Activated CD8-positive, alpha-beta memory T cell treated with anti-CD3 and anti-CD28 coated beads for 36 hours (primary cell): Measurements from ENCODE around the gene VIM. TPM values are rescaled to one million over a fixed set of nuclear protein-coding genes. Genes with fewer than 3 reads are reported as not detected.

Source experiments
- CTCF ChIA-PET: fragments of 350-600 bp; sonication (Branson Sonifier 250); formaldehyde crosslinking; loops from one replicate; lab custom pipeline; 2021; ENCODE audit warnings: antibody characterized with exemption; lab: Charles Lee
- POLR2A ChIA-PET: fragments of 350-600 bp; sonication (Branson Sonifier 250); formaldehyde crosslinking; loops from one replicate; lab custom pipeline; 2021; ENCODE audit warnings: antibody characterized with exemption; lab: Charles Lee
- total RNA-seq, 2 experiments: library from RNA; stranded (reverse); gene quantifications; one replicate each; pipeline ENCODE4 v1.2.3, GENCODE V29; 2021

VIM gene
- total RNA-seq, 2 experiments from 2014 or later, result 845 to 860 TPM

- POLR2A ChIA-PET, result no interaction called here
These were observed 24.6 kb upstream of the VIM start for GRCh38 chr10:17203416-17203815.

GRCh38 chr10:17206210-17206709, 21.8 kb upstream of the VIM start:
- ChIA-PET CTCF (interaction anchor here (0.8 to 4.5 kb wide), 3 partner anchors 19 to 181 kb away, joined by 3 to 22 read pairs (median 3); partner anchors contain the start of gene VIM), POLR2A (interaction anchor here (1.0 to 1.8 kb wide), 4 partner anchors 9 to 32 kb away, joined by 3 to 17 read pairs (median 4); partner anchors contain the start of gene VIM)

More at GRCh38 chr10:17203416-17203815, 24.6 kb upstream of the VIM start:
- CTCF ChIA-PET, result interaction anchor here (3.6 kb wide), 1 partner anchor 26 kb away, joined by 23 read pairs; the partner anchor contains the start of gene VIM

GRCh38 chr10:17208476-17208875, 19.6 kb upstream of the VIM start:
- ChIA-PET POLR2A (no interaction called here), CTCF (interaction anchor here (0.7 to 4.5 kb wide), 2 partner anchors 22 to 365 kb away, joined by 3 to 22 read pairs; partner anchors contain the start of gene VIM)

- ChIA-PET POLR2A (no interaction called here), CTCF (interaction anchor here (0.7 to 4.5 kb wide), 2 partner anchors 21 to 366 kb away, joined by 3 to 22 read pairs; partner anchors contain the start of gene VIM)
These were observed 18.7 kb upstream of the VIM start for GRCh38 chr10:17209302-17209701.

GRCh38 chr10:17209881-17210280, 18.2 kb upstream of the VIM start:
- ChIA-PET CTCF (no interaction called here), POLR2A (no interaction called here)

GRCh38 chr10:17210361-17210760, 17.7 kb upstream of the VIM start:
- POLR2A ChIA-PET, result no interaction called here

GRCh38 chr10:17212802-17213221, 15.2 kb upstream of the VIM start:
- ChIA-PET CTCF (interaction anchor here (1.3 kb wide), 1 partner anchor 12 kb away, joined by 3 read pairs; no protein-coding TSS in a partner anchor), POLR2A (no interaction called here)

More at GRCh38 chr10:17210361-17210760, 17.7 kb upstream of the VIM start:
- CTCF ChIA-PET, result no interaction called here

- ChIA-PET CTCF (interaction anchor here (0.9 to 1.3 kb wide), 2 partner anchors 13 to 210 kb away, joined by 3 read pairs; no protein-coding TSS in a partner anchor), POLR2A (no interaction called here)
These were observed 14.2 kb upstream of the VIM start for GRCh38 chr10:17213646-17214349.

- ChIA-PET POLR2A (no interaction called here), CTCF (no interaction called here)
These were observed 13.5 kb upstream of the VIM start for GRCh38 chr10:17214526-17214925.

GRCh38 chr10:17214971-17215781, 12.9 kb upstream of the VIM start:
- ChIA-PET CTCF (interaction anchor here (1.6 kb wide), 1 partner anchor 15 kb away, joined by 4 read pairs; no protein-coding TSS in a partner anchor), POLR2A (interaction anchor here (0.6 to 1.7 kb wide), 3 partner anchors 9 to 103 kb away, joined by 3 to 5 read pairs (median 3); partner anchors contain the start of gene VIM)

- POLR2A ChIA-PET, result interaction anchor here (0.6 to 1.7 kb wide), 3 partner anchors 9 to 102 kb away, joined by 3 to 5 read pairs (median 3); partner anchors contain the start of gene VIM
- CTCF ChIA-PET, result interaction anchor here (1.6 kb wide), 1 partner anchor 14 kb away, joined by 4 read pairs; no protein-coding TSS in a partner anchor
These were observed 12.3 kb upstream of the VIM start for GRCh38 chr10:17215782-17216122.

GRCh38 chr10:17216217-17216900, 11.7 kb upstream of the VIM start:
- POLR2A ChIA-PET, result interaction anchor here (0.6 to 1.7 kb wide), 3 partner anchors 12 to 101 kb away, joined by 3 to 5 read pairs (median 3); partner anchors contain the start of genes TRDMT1 and VIM

GRCh38 chr10:17216901-17217395, 11.1 kb upstream of the VIM start:
- POLR2A ChIA-PET, result interaction anchor here (1.0 kb wide), 1 partner anchor 16 kb away, joined by 3 read pairs; the partner anchor contains the start of gene TRDMT1
- CTCF ChIA-PET, result no interaction called here

More at GRCh38 chr10:17216217-17216900, 11.7 kb upstream of the VIM start:
- CTCF ChIA-PET, result interaction anchor here (1.6 kb wide), 1 partner anchor 13 kb away, joined by 4 read pairs; no protein-coding TSS in a partner anchor

- CTCF ChIA-PET, result no interaction called here
- POLR2A ChIA-PET, result no interaction called here
These were observed 10.3 kb upstream of the VIM start for GRCh38 chr10:17217631-17218232.

- POLR2A ChIA-PET, result no interaction called here
These were observed 9.0 kb upstream of the VIM start for GRCh38 chr10:17219024-17219423.

GRCh38 chr10:17220652-17221100, 7.4 kb upstream of the VIM start:
- ChIA-PET POLR2A (no interaction called here), CTCF (interaction anchor here (1.3 kb wide), 1 partner anchor 10 kb away, joined by 3 read pairs; no protein-coding TSS in a partner anchor)

More at GRCh38 chr10:17219024-17219423, 9.0 kb upstream of the VIM start:
- CTCF ChIA-PET, result interaction anchor here (1.2 kb wide), 1 partner anchor 18 kb away, joined by 3 read pairs; the partner anchor contains the start of gene TRDMT1

- POLR2A ChIA-PET, result no interaction called here
- CTCF ChIA-PET, result interaction anchor here (0.6 kb wide), 1 partner anchor 783 kb away, joined by 3 read pairs; no protein-coding TSS in a partner anchor
These were observed 5.7 kb upstream of the VIM start for GRCh38 chr10:17222329-17222728.
